COLO668 (cell line): ENCODE measurements around the gene CADM2.

ENCODE experiments used
- DNase-seq: peaks from one replicate; lab custom pipeline; 2025; ENCODE audit not compliant: unreplicated experiment; lab: John Stamatoyannopoulos, UW

CADM2 gene

GRCh38 chr3:85554153-85554552 lies 595.4 kb downstream of the CADM2 start:
- no peak for DNase-seq

GRCh38 chr3:85560088-85560785 lies 601.4 kb downstream of the CADM2 start:
- DNase-seq = no peak

- peak; percentile 21 for DNase-seq
These were observed 608.4 kb downstream of the CADM2 start for GRCh38 chr3:85567071-85567676.

GRCh38 chr3:85570819-85571218 lies 612.0 kb downstream of the CADM2 start:
- DNase-seq = no peak

GRCh38 chr3:85571835-85572234 lies 613.0 kb downstream of the CADM2 start:
- DNase-seq = no peak

GRCh38 chr3:85572426-85572825 lies 613.6 kb downstream of the CADM2 start:
- no peak for DNase-seq

- DNase-seq = no peak
These were observed 614.2 kb downstream of the CADM2 start for GRCh38 chr3:85572978-85573377.

GRCh38 chr3:85574006-85574705 lies 615.4 kb downstream of the CADM2 start:
- DNase-seq = no peak

GRCh38 chr3:85576091-85576690 lies 617.4 kb downstream of the CADM2 start:
- peak; percentile 36 for DNase-seq

GRCh38 chr3:85576697-85577200 lies 618.0 kb downstream of the CADM2 start:
- no peak for DNase-seq

GRCh38 chr3:85584779-85585356 lies 626.1 kb downstream of the CADM2 start:
- DNase-seq = no peak

- DNase-seq = no peak
These were observed 627.2 kb downstream of the CADM2 start for GRCh38 chr3:85586018-85586417.

GRCh38 chr3:85589145-85589544 lies 630.4 kb downstream of the CADM2 start:
- no peak for DNase-seq

- no peak for DNase-seq
These were observed 632.7 kb downstream of the CADM2 start for GRCh38 chr3:85591451-85591850.

- DNase-seq = no peak
These were observed 633.5 kb downstream of the CADM2 start for GRCh38 chr3:85592256-85592655.

GRCh38 chr3:85594676-85595075 lies 635.9 kb downstream of the CADM2 start:
- no peak for DNase-seq

GRCh38 chr3:85603378-85603777 lies 644.6 kb downstream of the CADM2 start:
- no peak for DNase-seq

- no peak for DNase-seq
These were observed 645.9 kb downstream of the CADM2 start for GRCh38 chr3:85604641-85605040.

- DNase-seq = no peak
These were observed 646.3 kb downstream of the CADM2 start for GRCh38 chr3:85605066-85605465.

- DNase-seq = no peak
These were observed 667.9 kb downstream of the CADM2 start for GRCh38 chr3:85626662-85627061.

GRCh38 chr3:85627932-85628331 lies 669.1 kb downstream of the CADM2 start:
- no peak for DNase-seq
